ENCODE results near the gene FAM50A.
A peak's percentile ranks its signal among the peaks of the same experiment; 100 is the strongest.

The FAM50A gene

GRCh38 chrX:154408659-154409221 lies 35.2 kb upstream of the FAM50A start:
- TF ChIP-seq, protein P1, sequence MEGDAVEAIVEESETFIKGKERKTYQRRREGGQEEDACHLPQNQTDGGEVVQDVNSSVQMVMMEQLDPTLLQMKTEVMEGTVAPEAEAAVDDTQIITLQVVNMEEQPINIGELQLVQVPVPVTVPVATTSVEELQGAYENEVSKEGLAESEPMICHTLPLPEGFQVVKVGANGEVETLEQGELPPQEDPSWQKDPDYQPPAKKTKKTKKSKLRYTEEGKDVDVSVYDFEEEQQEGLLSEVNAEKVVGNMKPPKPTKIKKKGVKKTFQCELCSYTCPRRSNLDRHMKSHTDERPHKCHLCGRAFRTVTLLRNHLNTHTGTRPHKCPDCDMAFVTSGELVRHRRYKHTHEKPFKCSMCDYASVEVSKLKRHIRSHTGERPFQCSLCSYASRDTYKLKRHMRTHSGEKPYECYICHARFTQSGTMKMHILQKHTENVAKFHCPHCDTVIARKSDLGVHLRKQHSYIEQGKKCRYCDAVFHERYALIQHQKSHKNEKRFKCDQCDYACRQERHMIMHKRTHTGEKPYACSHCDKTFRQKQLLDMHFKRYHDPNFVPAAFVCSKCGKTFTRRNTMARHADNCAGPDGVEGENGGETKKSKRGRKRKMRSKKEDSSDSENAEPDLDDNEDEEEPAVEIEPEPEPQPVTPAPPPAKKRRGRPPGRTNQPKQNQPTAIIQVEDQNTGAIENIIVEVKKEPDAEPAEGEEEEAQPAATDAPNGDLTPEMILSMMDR (IDR thresholded peaks at IDR 0.05; ENCODE audit: low read depth, low read length): no peak
- peak overlapping the region; percentile 64 for H3K4me3 ChIP-seq (ENCODE audit: low read depth, low read length)

GRCh38 chrX:154409222-154409871 lies 34.6 kb upstream of the FAM50A start, which contains the start of gene DNASE1L1:
TSS of gene DNASE1L1 (minus strand) at chrX:154409254. CDS start at chrX:154405568, 3,686 bp downstream.
- TF ChIP-seq, protein P1 (IDR thresholded peaks at IDR 0.05; ENCODE audit: low read depth, low read length): no peak
- peak within 1 kb of the TSS; percentile 64 for H3K4me3 ChIP-seq (ENCODE audit: low read depth, low read length)

DNA sequence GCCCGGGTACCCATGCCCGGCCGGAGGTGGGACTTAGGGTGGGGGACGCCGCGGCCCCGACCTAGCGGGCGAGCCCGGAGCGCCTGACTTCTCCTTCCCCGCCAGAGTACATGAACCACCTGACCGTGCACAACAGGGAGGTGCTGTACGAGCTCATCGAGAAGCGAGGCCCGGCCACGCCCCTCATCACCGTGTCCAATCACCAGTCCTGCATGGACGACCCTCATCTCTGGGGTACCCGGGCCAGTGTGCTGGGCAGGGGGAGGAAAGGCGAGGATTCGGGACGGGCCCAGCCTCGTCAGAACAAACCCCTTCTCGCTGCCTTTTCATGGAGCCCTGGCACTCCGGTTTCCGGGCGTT lies 32.0 kb upstream of the FAM50A start:
- TF ChIP-seq, protein P1 (IDR thresholded peaks at IDR 0.05; ENCODE audit: low read depth, low read length): no peak
- peak overlapping the region; percentile 65 for H3K4me3 ChIP-seq (ENCODE audit: low read depth, low read length)

DNA sequence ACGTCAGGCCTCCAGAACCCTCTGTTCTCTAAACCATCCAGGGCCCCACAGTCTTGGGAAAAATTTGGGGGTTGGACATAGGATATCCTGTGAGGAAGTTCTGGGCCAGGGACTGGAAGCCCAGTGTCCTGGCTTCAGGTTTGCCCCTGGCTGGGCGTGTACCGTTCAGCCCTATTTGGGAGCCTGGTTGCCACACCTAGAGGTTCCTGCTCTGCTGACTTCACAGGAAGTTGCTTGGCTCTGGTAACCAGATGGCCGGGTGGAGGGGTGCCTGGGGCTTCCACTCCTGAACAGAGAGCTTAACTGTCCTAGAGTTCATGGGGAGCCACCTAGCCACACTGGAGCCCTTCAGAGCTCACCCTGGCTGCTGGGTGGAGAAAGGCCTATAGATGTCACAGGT lies 31.5 kb upstream of the FAM50A start:
- H3K4me3 ChIP-seq (ENCODE audit: low read depth, low read length): peak overlapping the region; percentile 65
- TF ChIP-seq, protein P1 (IDR thresholded peaks at IDR 0.05; ENCODE audit: low read depth, low read length): no peak

DNA sequence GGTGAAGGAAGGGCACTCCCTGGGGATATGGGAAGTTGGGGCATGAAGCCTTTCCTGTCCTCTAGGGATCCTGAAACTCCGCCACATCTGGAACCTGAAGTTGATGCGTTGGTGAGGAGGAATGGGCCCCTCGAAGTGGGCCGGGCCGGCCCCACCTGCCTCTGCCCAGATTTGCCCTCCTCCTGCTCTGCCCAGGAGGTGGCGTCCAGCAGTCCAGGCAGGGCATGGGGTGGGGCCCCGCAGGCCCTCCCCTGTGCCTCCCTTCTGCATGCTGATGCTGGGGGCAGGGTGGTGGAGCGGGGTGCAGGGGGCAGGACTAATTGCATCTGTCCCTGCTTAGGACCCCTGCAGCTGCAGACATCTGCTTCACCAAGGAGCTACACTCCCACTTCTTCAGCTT lies 30.8 kb upstream of the FAM50A start:
- TF ChIP-seq, protein P1 (IDR thresholded peaks at IDR 0.05; ENCODE audit: low read depth, low read length): no peak
- H3K4me3 ChIP-seq (ENCODE audit: low read depth, low read length): no peak overlapping the region

DNA sequence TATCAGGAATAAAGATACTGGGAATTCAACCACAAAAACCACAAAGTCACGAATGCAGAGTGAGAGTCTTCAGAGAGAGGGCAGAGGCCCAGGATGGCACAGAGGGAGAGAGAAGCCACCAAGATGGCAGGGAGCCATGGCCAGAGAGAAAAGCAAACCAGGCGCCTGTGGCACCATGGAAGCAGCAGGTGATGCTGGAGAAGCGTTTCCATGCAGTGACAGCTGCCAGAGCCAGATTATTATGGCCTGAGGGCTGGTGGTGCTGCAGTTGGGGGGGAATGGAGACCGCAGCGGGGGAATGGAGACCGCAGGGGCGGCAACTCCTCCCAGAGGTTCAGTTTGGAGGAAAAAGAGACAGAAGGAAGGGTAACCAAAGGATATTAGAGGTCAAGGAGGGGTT lies 26.8 kb upstream of the FAM50A start:
- no peak overlapping the region for H3K4me3 ChIP-seq (ENCODE audit: low read depth, low read length)
- TF ChIP-seq, protein P1 (IDR thresholded peaks at IDR 0.05; ENCODE audit: low read depth, low read length): no peak

- no peak overlapping the region for H3K4me3 ChIP-seq (ENCODE audit: low read depth, low read length)
- TF ChIP-seq, protein P1 (IDR thresholded peaks at IDR 0.05; ENCODE audit: low read depth, low read length): no peak
Measured at GRCh38 chrX:154419189-154419588, 24.8 kb upstream of the FAM50A start.
